ENCODE data around the gene DCTD. TPM values are rescaled to one million over a fixed set of nuclear protein-coding genes. Genes with fewer than 3 reads are reported as not detected.

DCTD gene
- total and polyA plus RNA-seq, 2 of the 13 experiments (the other 11 are each of a cell fraction or from before 2014, with no cell fraction given): 85.1 to 95.3 TPM

DNA sequence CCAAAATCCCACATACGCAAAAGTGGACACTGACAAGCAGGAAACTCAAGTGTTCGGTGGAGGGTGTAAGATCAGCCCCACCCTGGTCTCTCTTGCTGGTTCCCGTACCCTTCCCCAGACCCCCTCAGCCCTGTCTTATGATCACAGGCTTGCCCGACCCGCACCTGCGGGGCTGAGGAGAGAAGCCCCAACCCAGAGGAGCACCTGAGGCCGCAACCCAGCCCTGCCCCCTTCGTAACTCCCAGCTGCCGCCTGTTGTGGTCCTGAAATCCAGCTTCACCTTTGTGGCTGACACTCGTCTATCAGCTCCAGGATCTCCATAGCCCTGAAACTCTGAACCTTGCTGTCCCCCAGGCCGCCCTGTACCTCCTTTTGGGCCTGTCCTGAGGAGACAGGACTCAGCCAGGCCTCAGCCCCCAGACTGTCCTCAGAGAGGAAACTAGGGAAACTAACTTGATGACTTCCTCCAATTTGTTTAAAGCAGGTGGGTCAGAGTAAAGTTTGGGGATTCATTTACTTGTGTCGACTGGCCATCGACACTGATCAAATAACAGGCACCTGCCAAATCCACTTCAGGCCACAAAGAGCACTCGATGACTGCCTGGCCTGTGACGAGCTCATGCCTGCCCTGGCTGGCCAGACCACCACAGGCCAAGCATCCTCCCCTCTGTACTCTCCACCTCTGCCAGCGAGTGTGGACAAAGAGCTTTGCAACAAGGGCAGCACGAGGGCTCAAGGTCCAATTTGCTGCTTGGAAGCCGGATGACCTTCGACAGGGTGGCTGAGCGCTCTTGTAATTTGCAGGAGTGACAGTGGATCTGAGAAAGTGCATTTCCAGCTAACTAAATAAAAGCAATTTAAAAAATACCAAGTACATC lies 19.3 kb downstream of the DCTD start (continued):
- TF ChIP-seq HMG20A (CRISPR knock-in tag; IDR thresholded peaks at IDR 0.05; ENCODE audit: borderline replicate concordance): peak; percentile 91; the same call in 1 of the 2 replicates
- peak; percentile 91; the same call in 1 of the 2 replicates for TF ChIP-seq DNMT3B (CRISPR knock-in tag; conservative IDR thresholded peaks at IDR 0.05)
- no peak for TF ChIP-seq NR1H2 (CRISPR knock-in tag; IDR thresholded peaks at IDR 0.05; ENCODE audit: borderline replicate concordance, low read depth)
- TF ChIP-seq NPAS2 (CRISPR knock-in tag; IDR thresholded peaks at IDR 0.05; ENCODE audit: borderline replicate concordance): no peak
- TF ChIP-seq KMT2A (CRISPR knock-in tag; IDR thresholded peaks at IDR 0.05): peak; percentile 91
- no peak for TF ChIP-seq ARNT2 (CRISPR knock-in tag; IDR thresholded peaks at IDR 0.05; ENCODE audit: low read depth)
- TF ChIP-seq ZNF10 (CRISPR knock-in tag; IDR thresholded peaks at IDR 0.05; ENCODE audit: borderline replicate concordance, low read depth): no peak
- TF ChIP-seq, protein P1, sequence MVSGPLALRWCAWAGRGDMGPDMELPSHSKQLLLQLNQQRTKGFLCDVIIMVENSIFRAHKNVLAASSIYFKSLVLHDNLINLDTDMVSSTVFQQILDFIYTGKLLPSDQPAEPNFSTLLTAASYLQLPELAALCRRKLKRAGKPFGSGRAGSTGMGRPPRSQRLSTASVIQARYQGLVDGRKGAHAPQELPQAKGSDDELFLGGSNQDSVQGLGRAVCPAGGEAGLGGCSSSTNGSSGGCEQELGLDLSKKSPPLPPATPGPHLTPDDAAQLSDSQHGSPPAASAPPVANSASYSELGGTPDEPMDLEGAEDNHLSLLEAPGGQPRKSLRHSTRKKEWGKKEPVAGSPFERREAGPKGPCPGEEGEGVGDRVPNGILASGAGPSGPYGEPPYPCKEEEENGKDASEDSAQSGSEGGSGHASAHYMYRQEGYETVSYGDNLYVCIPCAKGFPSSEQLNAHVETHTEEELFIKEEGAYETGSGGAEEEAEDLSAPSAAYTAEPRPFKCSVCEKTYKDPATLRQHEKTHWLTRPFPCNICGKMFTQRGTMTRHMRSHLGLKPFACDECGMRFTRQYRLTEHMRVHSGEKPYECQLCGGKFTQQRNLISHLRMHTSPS (CRISPR knock-in tag; IDR thresholded peaks at IDR 0.05; ENCODE audit: low read depth): peak; percentile 91; the same call in 1 of the 2 replicates
- TF ChIP-seq, protein P2, sequence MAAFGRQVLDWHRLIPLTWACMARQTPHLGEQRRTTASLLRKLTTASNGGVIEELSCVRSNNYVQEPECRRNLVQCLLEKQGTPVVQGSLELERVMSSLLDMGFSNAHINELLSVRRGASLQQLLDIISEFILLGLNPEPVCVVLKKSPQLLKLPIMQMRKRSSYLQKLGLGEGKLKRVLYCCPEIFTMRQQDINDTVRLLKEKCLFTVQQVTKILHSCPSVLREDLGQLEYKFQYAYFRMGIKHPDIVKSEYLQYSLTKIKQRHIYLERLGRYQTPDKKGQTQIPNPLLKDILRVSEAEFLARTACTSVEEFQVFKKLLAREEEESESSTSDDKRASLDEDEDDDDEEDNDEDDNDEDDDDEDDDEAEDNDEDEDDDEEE (CRISPR knock-in tag; IDR thresholded peaks at IDR 0.05): peak; percentile 96
- TF ChIP-seq HHEX (CRISPR knock-in tag; IDR thresholded peaks at IDR 0.05): peak; percentile 72
- TF ChIP-seq, protein P3, sequence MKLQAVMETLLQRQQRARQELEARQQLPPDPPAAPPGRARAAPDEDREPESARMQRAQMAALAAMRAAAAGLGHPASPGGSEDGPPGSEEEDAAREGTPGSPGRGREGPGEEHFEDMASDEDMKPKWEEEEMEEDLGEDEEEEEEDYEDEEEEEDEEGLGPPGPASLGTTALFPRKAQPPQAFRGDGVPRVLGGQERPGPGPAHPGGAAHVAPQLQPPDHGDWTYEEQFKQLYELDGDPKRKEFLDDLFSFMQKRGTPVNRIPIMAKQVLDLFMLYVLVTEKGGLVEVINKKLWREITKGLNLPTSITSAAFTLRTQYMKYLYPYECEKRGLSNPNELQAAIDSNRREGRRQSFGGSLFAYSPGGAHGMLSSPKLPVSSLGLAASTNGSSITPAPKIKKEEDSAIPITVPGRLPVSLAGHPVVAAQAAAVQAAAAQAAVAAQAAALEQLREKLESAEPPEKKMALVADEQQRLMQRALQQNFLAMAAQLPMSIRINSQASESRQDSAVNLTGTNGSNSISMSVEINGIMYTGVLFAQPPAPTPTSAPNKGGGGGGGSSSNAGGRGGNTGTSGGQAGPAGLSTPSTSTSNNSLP (IDR thresholded peaks at IDR 0.05; ENCODE audit: low read depth, low read length): no peak; the same call in 1 of the 2 replicates
- TF ChIP-seq, protein P4, sequence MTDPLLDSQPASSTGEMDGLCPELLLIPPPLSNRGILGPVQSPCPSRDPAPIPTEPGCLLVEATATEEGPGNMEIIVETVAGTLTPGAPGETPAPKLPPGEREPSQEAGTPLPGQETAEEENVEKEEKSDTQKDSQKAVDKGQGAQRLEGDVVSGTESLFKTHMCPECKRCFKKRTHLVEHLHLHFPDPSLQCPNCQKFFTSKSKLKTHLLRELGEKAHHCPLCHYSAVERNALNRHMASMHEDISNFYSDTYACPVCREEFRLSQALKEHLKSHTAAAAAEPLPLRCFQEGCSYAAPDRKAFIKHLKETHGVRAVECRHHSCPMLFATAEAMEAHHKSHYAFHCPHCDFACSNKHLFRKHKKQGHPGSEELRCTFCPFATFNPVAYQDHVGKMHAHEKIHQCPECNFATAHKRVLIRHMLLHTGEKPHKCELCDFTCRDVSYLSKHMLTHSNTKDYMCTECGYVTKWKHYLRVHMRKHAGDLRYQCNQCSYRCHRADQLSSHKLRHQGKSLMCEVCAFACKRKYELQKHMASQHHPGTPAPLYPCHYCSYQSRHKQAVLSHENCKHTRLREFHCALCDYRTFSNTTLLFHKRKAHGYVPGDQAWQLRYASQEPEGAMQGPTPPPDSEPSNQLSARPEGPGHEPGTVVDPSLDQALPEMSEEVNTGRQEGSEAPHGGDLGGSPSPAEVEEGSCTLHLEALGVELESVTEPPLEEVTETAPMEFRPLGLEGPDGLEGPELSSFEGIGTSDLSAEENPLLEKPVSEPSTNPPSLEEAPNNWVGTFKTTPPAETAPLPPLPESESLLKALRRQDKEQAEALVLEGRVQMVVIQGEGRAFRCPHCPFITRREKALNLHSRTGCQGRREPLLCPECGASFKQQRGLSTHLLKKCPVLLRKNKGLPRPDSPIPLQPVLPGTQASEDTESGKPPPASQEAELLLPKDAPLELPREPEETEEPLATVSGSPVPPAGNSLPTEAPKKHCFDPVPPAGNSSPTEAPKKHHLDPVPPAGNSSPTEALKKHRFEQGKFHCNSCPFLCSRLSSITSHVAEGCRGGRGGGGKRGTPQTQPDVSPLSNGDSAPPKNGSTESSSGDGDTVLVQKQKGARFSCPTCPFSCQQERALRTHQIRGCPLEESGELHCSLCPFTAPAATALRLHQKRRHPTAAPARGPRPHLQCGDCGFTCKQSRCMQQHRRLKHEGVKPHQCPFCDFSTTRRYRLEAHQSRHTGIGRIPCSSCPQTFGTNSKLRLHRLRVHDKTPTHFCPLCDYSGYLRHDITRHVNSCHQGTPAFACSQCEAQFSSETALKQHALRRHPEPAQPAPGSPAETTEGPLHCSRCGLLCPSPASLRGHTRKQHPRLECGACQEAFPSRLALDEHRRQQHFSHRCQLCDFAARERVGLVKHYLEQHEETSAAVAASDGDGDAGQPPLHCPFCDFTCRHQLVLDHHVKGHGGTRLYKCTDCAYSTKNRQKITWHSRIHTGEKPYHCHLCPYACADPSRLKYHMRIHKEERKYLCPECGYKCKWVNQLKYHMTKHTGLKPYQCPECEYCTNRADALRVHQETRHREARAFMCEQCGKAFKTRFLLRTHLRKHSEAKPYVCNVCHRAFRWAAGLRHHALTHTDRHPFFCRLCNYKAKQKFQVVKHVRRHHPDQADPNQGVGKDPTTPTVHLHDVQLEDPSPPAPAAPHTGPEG (CRISPR knock-in tag; IDR thresholded peaks at IDR 0.05): no peak
- peak; percentile 88 for TF ChIP-seq ZNF501 (CRISPR knock-in tag; IDR thresholded peaks at IDR 0.05)
- no peak for TF ChIP-seq SMARCE1 (IDR thresholded peaks at IDR 0.05; ENCODE audit: borderline replicate concordance)
- TF ChIP-seq, protein P5, sequence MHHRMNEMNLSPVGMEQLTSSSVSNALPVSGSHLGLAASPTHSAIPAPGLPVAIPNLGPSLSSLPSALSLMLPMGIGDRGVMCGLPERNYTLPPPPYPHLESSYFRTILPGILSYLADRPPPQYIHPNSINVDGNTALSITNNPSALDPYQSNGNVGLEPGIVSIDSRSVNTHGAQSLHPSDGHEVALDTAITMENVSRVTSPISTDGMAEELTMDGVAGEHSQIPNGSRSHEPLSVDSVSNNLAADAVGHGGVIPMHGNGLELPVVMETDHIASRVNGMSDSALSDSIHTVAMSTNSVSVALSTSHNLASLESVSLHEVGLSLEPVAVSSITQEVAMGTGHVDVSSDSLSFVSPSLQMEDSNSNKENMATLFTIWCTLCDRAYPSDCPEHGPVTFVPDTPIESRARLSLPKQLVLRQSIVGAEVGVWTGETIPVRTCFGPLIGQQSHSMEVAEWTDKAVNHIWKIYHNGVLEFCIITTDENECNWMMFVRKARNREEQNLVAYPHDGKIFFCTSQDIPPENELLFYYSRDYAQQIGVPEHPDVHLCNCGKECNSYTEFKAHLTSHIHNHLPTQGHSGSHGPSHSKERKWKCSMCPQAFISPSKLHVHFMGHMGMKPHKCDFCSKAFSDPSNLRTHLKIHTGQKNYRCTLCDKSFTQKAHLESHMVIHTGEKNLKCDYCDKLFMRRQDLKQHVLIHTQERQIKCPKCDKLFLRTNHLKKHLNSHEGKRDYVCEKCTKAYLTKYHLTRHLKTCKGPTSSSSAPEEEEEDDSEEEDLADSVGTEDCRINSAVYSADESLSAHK (CRISPR knock-in tag; IDR thresholded peaks at IDR 0.05; ENCODE audit: borderline replicate concordance): no peak

Data from HepG2 (cell line).